Kidney (tissue), 14 donors: ENCODE data around the gene SSBP1. TPM values are rescaled to one million over a fixed set of nuclear protein-coding genes. Genes with fewer than 3 reads are reported as not detected.
A peak's percentile ranks its signal among the peaks of the same experiment; 100 is the strongest.

Experiments
- DNase-seq, 5 donors: peaks; one replicate each; pipeline ENCODE4 v3.0.0-alpha.2; 2013 to 2020
- FAIRE-seq: peaks from 2 replicates; lab custom pipeline; 2012; peaks lifted over from hg19 to GRCh38; lab: Jason Lieb, UNC
- H3K27ac ChIP-seq, 2 donors: one replicate each; pipeline ENCODE4 v1.7.0; 2013; ENCODE audit warnings: low read depth in 2 of 2, low read length in 2 of 2, inconsistent platforms in 1 of 2
- H3K27me3 ChIP-seq: one replicate; pipeline ENCODE4 v1.7.1; 2013; ENCODE audit warnings: low read length, inconsistent platforms; ENCODE audit not compliant: control insufficient read depth, insufficient read depth
- H3K36me3 ChIP-seq, 3 donors: one replicate each; pipeline versions ENCODE4 v1.7.0 to v1.7.1; 2013; ENCODE audit warnings: low read length in 3 of 3, control low read depth in 1 of 3, inconsistent platforms in 1 of 3; ENCODE audit not compliant: insufficient read depth in 3 of 3, control insufficient read depth in 2 of 3
- H3K4me1 ChIP-seq, 3 donors: one replicate each; pipeline versions ENCODE4 v1.7.0 to v1.7.1; 2013; ENCODE audit warnings: low read length in 3 of 3, inconsistent platforms in 1 of 3, low read depth in 1 of 3; ENCODE audit not compliant: control insufficient read depth in 2 of 3, insufficient read depth in 2 of 3
- H3K4me3 ChIP-seq, 3 donors: one replicate each; pipeline versions ENCODE4 v1.7.0 to v1.8.1; 2013; ENCODE audit warnings: low read length in 3 of 3, control low read depth in 1 of 3, inconsistent platforms in 1 of 3
- H3K9ac ChIP-seq, 3 donors: one replicate each; pipeline versions ENCODE4 v1.7.0 to v1.7.1; 2013; ENCODE audit warnings: low read length in 3 of 3, control low read depth in 1 of 3, inconsistent platforms in 1 of 3
- H3K9me3 ChIP-seq, 3 donors: one replicate each; pipeline versions ENCODE4 v1.7.0 to v1.7.1; 2013; ENCODE audit warnings: low read length in 3 of 3, control low read depth in 1 of 3, inconsistent platforms in 1 of 3; ENCODE audit not compliant: control insufficient read depth in 2 of 3, insufficient read depth in 1 of 3
- CTCF ChIP-seq: IDR thresholded peaks from 3 replicates; pipeline ENCODE4 v1.5.1; 2012; ENCODE audit warnings: mild to moderate bottlenecking, moderate library complexity, borderline replicate concordance; ENCODE audit not compliant: insufficient read depth; ENCODE audit errors: extremely low read depth
- intact Hi-C: fragments of 100-400 bp; cut with DNase I; formaldehyde crosslinking; loops from one replicate; pipeline ENCODE4 v1.11.1; 2022
- polyA plus RNA-seq: library from polyadenylated mRNA; stranded (reverse); fragments of 350-450 nt; fragmentation: Illumina TruSeq; extraction: RNeasy Lipid Tissue Mini Kit (QIAGEN cat#74804); gene quantifications from one replicate; pipeline ENCODE4 v1.2.3, GENCODE V29; 2014; ENCODE audit warnings: low read depth, low replicate concordance; ENCODE audit not compliant: insufficient read depth
- total RNA-seq: library from RNA; stranded (reverse); fragmentation: NEBNext Ultra II Directional; extraction: Animal tissue kit (Norgen Biotek cat#: 25700); gene quantifications from one replicate; pipeline ENCODE4 v1.2.1, GENCODE V29; 2021
- donor health status: control.
- donor health status: control.
- donor health status: control.
- donor health status: control.
- donor health status: control.
- donor health status: DM: yes; HTN: yes; CAD: no.
- donor health status: Normal renal cell carcinoma (clear cell type).

SSBP1 gene
- total and polyA plus RNA-seq, 2 donors from 2014 or later, result 90.2 to 190 TPM

- H3K27ac ChIP-seq, result no peak within 1 kb of the TSS
- H3K4me1 ChIP-seq, result no peaks in the 10 kb centered on the region
- H3K9ac ChIP-seq, result no peak within 1 kb of the TSS
- H3K4me3 ChIP-seq, result no peak within 1 kb of the TSS
- H3K36me3 ChIP-seq, result peaks cover 0 to 9% (median 3%) of the 10 kb centered on the region in 3 donors
- no peaks in the 10 kb centered on the region for H3K9me3 ChIP-seq
- no peak for FAIRE-seq
- H3K27me3 ChIP-seq, result no peaks in the 10 kb centered on the region
- intact Hi-C loops, result no loop called here
- no peak for TF ChIP-seq CTCF
- no peak for DNase-seq
Measured at GRCh38 chr7:141776374-141776773, 38.2 kb downstream of the SSBP1 start, which contains the start of gene TAS2R4. TSS of gene TAS2R4 (plus strand) at chr7:141776674. CDS start at chr7:141778489, 1,815 bp downstream.

- no peak overlapping the region for H3K4me3 ChIP-seq
Measured at GRCh38 chr7:141785706-141786552, 47.8 kb downstream of the SSBP1 start.

GRCh38 chr7:141788296-141788695, 50.1 kb downstream of the SSBP1 start:
- intact Hi-C loops, result no loop called here
- H3K9me3 ChIP-seq, result no peaks in the 10 kb centered on the region
- no peaks in the 10 kb centered on the region for H3K4me1 ChIP-seq
- H3K27ac ChIP-seq, result no peak overlapping the region
- H3K27me3 ChIP-seq, result no peaks in the 10 kb centered on the region
- no peak overlapping the region for H3K4me3 ChIP-seq
- DNase-seq (peak in 1 of 5 donors; percentile 5), FAIRE-seq (no peak)
- peaks cover 0 to 5% (median 0%) of the 10 kb centered on the region in 3 donors for H3K36me3 ChIP-seq
- no peak overlapping the region for H3K9ac ChIP-seq
- TF ChIP-seq CTCF, result no peak

More at GRCh38 chr7:141785706-141786552, 47.8 kb downstream of the SSBP1 start:
- no peak overlapping the region for H3K27ac ChIP-seq
- DNase-seq (peak in 2 of 5 donors; percentile 56 to 71), FAIRE-seq (no peak)
- H3K4me1 ChIP-seq, result no peaks in the 10 kb centered on the region
- H3K9ac ChIP-seq, result no peak overlapping the region
- no peaks in the 10 kb centered on the region for H3K9me3 ChIP-seq
- TF ChIP-seq CTCF, result peak; percentile 69
- peaks cover 0 to 7% (median 0%) of the 10 kb centered on the region in 3 donors for H3K36me3 ChIP-seq
- no peaks in the 10 kb centered on the region for H3K27me3 ChIP-seq
- intact Hi-C loops, result no loop called here
